ENCODE results near the gene S1PR3.

GRCh38 chr9:89048616-89049015 is 57.3 kb downstream of the S1PR3 start:
- TF ChIP-seq CTCF (IDR thresholded peaks at IDR 0.05; ENCODE audit: low read depth, low read length, poor library complexity, severe bottlenecking) (no peak), EZH2phosphoT487 (IDR thresholded peaks at IDR 0.05; ENCODE audit: borderline replicate concordance, low read length) (no peak)
